H9 (cell line): ENCODE data around the gene OTULINL. TPM values are rescaled to one million over a fixed set of nuclear protein-coding genes. Genes with fewer than 3 reads are reported as not detected.

ENCODE experiments used
- DNase-seq: peaks from one replicate; pipeline ENCODE4 v3.0.0-alpha.2; 2017
- H2AFZ ChIP-seq: one replicate; pipeline ENCODE4 v1.6.1; 2013; ENCODE audit warnings: mild to moderate bottlenecking, low read length, control low read depth, moderate library complexity
- H2AK5ac ChIP-seq: 2 replicates; pipeline ENCODE4 v1.6.1; 2013; ENCODE audit warnings: low read length, control low read depth, mixed read lengths; ENCODE audit not compliant: insufficient read length
- H2BK120ac ChIP-seq: one replicate; pipeline ENCODE4 v1.6.1; 2013; ENCODE audit warnings: low read depth, mild to moderate bottlenecking, low read length, control low read depth, inconsistent platforms; ENCODE audit not compliant: poor library complexity, severe bottlenecking
- H2BK12ac ChIP-seq: 2 replicates; pipeline ENCODE4 v1.6.1; 2013; ENCODE audit warnings: low read length, control low read depth, mixed read lengths, low read depth; ENCODE audit not compliant: insufficient read length
- H2BK15ac ChIP-seq: 2 replicates; pipeline ENCODE4 v1.6.1; 2013; ENCODE audit warnings: low read depth, low read length, control low read depth
- H2BK20ac ChIP-seq: one replicate; pipeline ENCODE4 v1.6.1; 2013; ENCODE audit warnings: low read depth, mild to moderate bottlenecking, low read length, control low read depth, inconsistent platforms; ENCODE audit not compliant: poor library complexity, severe bottlenecking
- H2BK5ac ChIP-seq: 2 replicates; pipeline ENCODE4 v1.6.1; 2013; ENCODE audit warnings: low read length, control low read depth, mixed read lengths; ENCODE audit not compliant: insufficient read length
- H3K14ac ChIP-seq: 2 replicates; pipeline ENCODE4 v1.6.1; 2013; ENCODE audit warnings: low read length, control low read depth; ENCODE audit not compliant: insufficient read depth
- H3K18ac ChIP-seq: 2 replicates; pipeline ENCODE4 v1.6.1; 2013; ENCODE audit warnings: low read depth, mild to moderate bottlenecking, mixed read lengths, low read length, control low read depth; ENCODE audit not compliant: insufficient read length
- H3K23ac ChIP-seq: 2 replicates; pipeline ENCODE4 v1.6.1; 2013; ENCODE audit warnings: low read length, control low read depth, mixed read lengths, low read depth; ENCODE audit not compliant: insufficient read length
- H3K23me2 ChIP-seq: 2 replicates; pipeline ENCODE4 v1.6.1; 2013; ENCODE audit warnings: low read depth, mild to moderate bottlenecking, mixed read lengths, low read length, control low read depth; ENCODE audit not compliant: insufficient read length, poor library complexity, severe bottlenecking
- H3K27ac ChIP-seq: 2 replicates; pipeline ENCODE4 v1.5.1; 2013; ENCODE audit warnings: low read length, control low read depth, mixed read lengths, low read depth; ENCODE audit not compliant: insufficient read length
- H3K27me3 ChIP-seq: 2 replicates; pipeline ENCODE4 v1.6.1; 2013; ENCODE audit warnings: low read length, control low read depth, inconsistent platforms; ENCODE audit not compliant: insufficient read depth
- H3K4ac ChIP-seq: 2 replicates; pipeline ENCODE4 v1.6.1; 2013; ENCODE audit warnings: low read depth, mild to moderate bottlenecking, control low read depth, inconsistent platforms, low read length, moderate library complexity
- H3K4me1 ChIP-seq: 2 replicates; pipeline ENCODE4 v1.6.1; 2013; ENCODE audit warnings: low read length, control low read depth, inconsistent platforms; ENCODE audit not compliant: insufficient read depth
- H3K4me2 ChIP-seq: 2 replicates; pipeline ENCODE4 v1.6.1; 2013; ENCODE audit warnings: low read length, control low read depth, mixed read lengths; ENCODE audit not compliant: insufficient read length, insufficient read depth
- H3K56ac ChIP-seq: 2 replicates; pipeline ENCODE4 v1.6.1; 2013; ENCODE audit warnings: low read depth, mild to moderate bottlenecking, mixed read lengths, low read length, control low read depth; ENCODE audit not compliant: insufficient read length
- H3K79me1 ChIP-seq: 2 replicates; pipeline ENCODE4 v1.6.1; 2013; ENCODE audit warnings: low read depth, mild to moderate bottlenecking, moderate library complexity, low read length, control low read depth, inconsistent platforms; ENCODE audit not compliant: insufficient read depth, poor library complexity, severe bottlenecking
- H3K79me2 ChIP-seq: 2 replicates; pipeline ENCODE4 v1.6.1; 2013; ENCODE audit warnings: low read length, control low read depth, inconsistent platforms; ENCODE audit not compliant: insufficient read depth
- H3K9ac ChIP-seq: 2 replicates; pipeline ENCODE4 v1.6.1; 2013; ENCODE audit warnings: low read length, control low read depth, mixed read lengths; ENCODE audit not compliant: insufficient read length; ENCODE audit errors: extremely low read depth
- H3K9me3 ChIP-seq: one replicate; pipeline ENCODE4 v1.6.1; 2013; ENCODE audit warnings: low read depth, low read length, inconsistent platforms; ENCODE audit not compliant: control insufficient read depth
- H3T11ph ChIP-seq: one replicate; pipeline ENCODE4 v1.6.1; 2013; ENCODE audit warnings: mild to moderate bottlenecking, low read length, control low read depth, inconsistent platforms
- H4K20me1 ChIP-seq: one replicate; pipeline ENCODE4 v1.6.1; 2013; ENCODE audit not compliant: control insufficient read depth, insufficient read length, insufficient read depth
- H4K5ac ChIP-seq: 2 replicates; pipeline ENCODE4 v1.6.1; 2013; ENCODE audit warnings: low read depth, mild to moderate bottlenecking, mixed read lengths, low read length, control low read depth; ENCODE audit not compliant: insufficient read length
- H4K8ac ChIP-seq: replicated peaks from 2 replicates; pipeline ENCODE4 v1.6.1; 2013; ENCODE audit warnings: low read length, control low read depth, mixed read lengths, low read depth; ENCODE audit not compliant: insufficient read length
- H4K91ac ChIP-seq: 2 replicates; pipeline ENCODE4 v1.6.1; 2013; ENCODE audit warnings: low read depth, mild to moderate bottlenecking, moderate library complexity, mixed read lengths, low read length, control low read depth; ENCODE audit not compliant: insufficient read length
- H3K27ac Mint-ChIP-seq, 3 experiments: 2 replicates in 2 of 3; 3 replicates in 1 of 3; pipeline ENCODE4 v1.8.0; 2020 to 2021; ENCODE audit warnings: mixed read lengths in 3 of 3, mild to moderate bottlenecking in 1 of 3, moderate library complexity in 1 of 3
- H3K27me3 Mint-ChIP-seq: 2 replicates; pipeline ENCODE4 v1.8.0; 2021; ENCODE audit warnings: low read depth, mild to moderate bottlenecking, moderate library complexity, mixed read lengths
- H3K36me3 Mint-ChIP-seq, 3 experiments: 2 replicates in 2 of 3; 3 replicates in 1 of 3; pipeline ENCODE4 v1.8.0; 2020 to 2021; ENCODE audit warnings: low read depth in 3 of 3, mixed read lengths in 3 of 3; ENCODE audit not compliant: insufficient read depth in 1 of 3
- H3K4me1 Mint-ChIP-seq, 2 experiments: 2 replicates each; pipeline ENCODE4 v1.8.0; 2020; ENCODE audit warnings: mixed read lengths in 2 of 2
- H3K4me3 Mint-ChIP-seq, 2 experiments: 2 replicates in 1 of 2; 3 replicates in 1 of 2; pipeline ENCODE4 v1.8.0; 2020 to 2021; ENCODE audit warnings: mild to moderate bottlenecking in 2 of 2, mixed read lengths in 2 of 2, moderate library complexity in 1 of 2
- H3K9me3 Mint-ChIP-seq, 2 experiments: 2 replicates in 1 of 2; 3 replicates in 1 of 2; pipeline ENCODE4 v1.8.0; 2020; ENCODE audit warnings: mild to moderate bottlenecking in 2 of 2, mixed read lengths in 2 of 2, moderate library complexity in 1 of 2
- total RNA-seq: library from RNA; stranded (reverse); gene quantifications from 2 replicates; pipeline ENCODE4 v1.2.1, GENCODE V29; 2021
- TF ChIP-seq, protein P1 (sequence below): fragments of 200-600 bp; sonication (generic); conservative IDR thresholded peaks from 3 replicates; pipeline ENCODE4 v1.8.0; 2021; ENCODE audit warnings: antibody characterized with exemption, mild to moderate bottlenecking

Gene OTULINL
- total RNA-seq, 1 experiment from 2014 or later, result 7.5 TPM

DNA sequence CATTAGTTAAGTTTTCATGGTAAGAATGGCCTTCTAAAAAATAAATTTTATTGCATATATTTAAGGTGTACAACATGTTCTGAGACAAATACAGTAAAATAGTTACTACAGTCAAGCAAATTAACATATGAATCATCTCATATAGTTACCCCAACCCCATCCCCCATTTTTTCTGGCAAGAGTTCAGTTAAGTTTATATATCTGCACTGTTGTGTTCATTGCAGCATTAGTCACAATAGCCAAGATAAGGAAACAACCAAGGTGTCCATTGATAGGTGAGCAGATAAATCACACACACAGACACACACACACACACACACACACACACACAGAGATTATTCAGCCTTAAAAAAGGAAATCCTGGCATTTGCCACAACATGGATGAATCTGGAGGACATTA lies 45.7 kb downstream of the OTULINL start:
- H2AK5ac ChIP-seq, result no peak overlapping the region
- H4K5ac ChIP-seq, result no peak overlapping the region
- no peaks in the 10 kb centered on the region for H3K9me3 ChIP-seq
- no peaks in the 10 kb centered on the region for H4K20me1 ChIP-seq
- H2BK120ac ChIP-seq, result no peak overlapping the region
- H3K79me2 ChIP-seq, result no peaks in the 10 kb centered on the region
- H3K23me2 ChIP-seq, result no peaks in the 10 kb centered on the region
- H3K56ac ChIP-seq, result no peak overlapping the region
- H3K18ac ChIP-seq, result no peak overlapping the region
- no peak overlapping the region for H3K14ac ChIP-seq
- TF ChIP-seq, protein P1, sequence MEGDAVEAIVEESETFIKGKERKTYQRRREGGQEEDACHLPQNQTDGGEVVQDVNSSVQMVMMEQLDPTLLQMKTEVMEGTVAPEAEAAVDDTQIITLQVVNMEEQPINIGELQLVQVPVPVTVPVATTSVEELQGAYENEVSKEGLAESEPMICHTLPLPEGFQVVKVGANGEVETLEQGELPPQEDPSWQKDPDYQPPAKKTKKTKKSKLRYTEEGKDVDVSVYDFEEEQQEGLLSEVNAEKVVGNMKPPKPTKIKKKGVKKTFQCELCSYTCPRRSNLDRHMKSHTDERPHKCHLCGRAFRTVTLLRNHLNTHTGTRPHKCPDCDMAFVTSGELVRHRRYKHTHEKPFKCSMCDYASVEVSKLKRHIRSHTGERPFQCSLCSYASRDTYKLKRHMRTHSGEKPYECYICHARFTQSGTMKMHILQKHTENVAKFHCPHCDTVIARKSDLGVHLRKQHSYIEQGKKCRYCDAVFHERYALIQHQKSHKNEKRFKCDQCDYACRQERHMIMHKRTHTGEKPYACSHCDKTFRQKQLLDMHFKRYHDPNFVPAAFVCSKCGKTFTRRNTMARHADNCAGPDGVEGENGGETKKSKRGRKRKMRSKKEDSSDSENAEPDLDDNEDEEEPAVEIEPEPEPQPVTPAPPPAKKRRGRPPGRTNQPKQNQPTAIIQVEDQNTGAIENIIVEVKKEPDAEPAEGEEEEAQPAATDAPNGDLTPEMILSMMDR, result no peak
- H3K4ac ChIP-seq, result no peak overlapping the region
- H3K23ac ChIP-seq, result no peak overlapping the region
- no peak overlapping the region for H2AFZ ChIP-seq
- no peak overlapping the region for H4K91ac ChIP-seq
- DNase-seq, result no peak
- no peak overlapping the region for H2BK15ac ChIP-seq
- H3K4me1 ChIP-seq, result no peaks in the 10 kb centered on the region
- no peak overlapping the region for H4K8ac ChIP-seq
- Mint-ChIP-seq H3K9me3 (peaks cover 2 to 4% of the 10 kb centered on the region in 2 experiments; a peak in 2 of 5 replicates), H3K4me1 (0 out of 4 replicates have a peak, but pooled peaks cover 0 to 3% of the 10 kb centered on the region in 2 experiments), H3K4me3 (no peak overlapping the region), H3K36me3 (no peaks in the 10 kb centered on the region), H3K27ac (no peak overlapping the region), H3K27me3 (no peaks in the 10 kb centered on the region)
- no peak overlapping the region for H3K27ac ChIP-seq
- no peaks in the 10 kb centered on the region for H3K27me3 ChIP-seq
- no peaks in the 10 kb centered on the region for H3K79me1 ChIP-seq
- no peak overlapping the region for H3T11ph ChIP-seq
- no peak overlapping the region for H3K4me2 ChIP-seq
- H3K9ac ChIP-seq, result no peak overlapping the region
- H2BK20ac ChIP-seq, result no peak overlapping the region
- no peak overlapping the region for H2BK5ac ChIP-seq
- no peak overlapping the region for H2BK12ac ChIP-seq
